Mucosa of gallbladder (tissue), 1 donor: ENCODE results near the gene PPIH. TPM values are rescaled to one million over a fixed set of nuclear protein-coding genes. Genes with fewer than 3 reads are reported as not detected.

Experiments
- total RNA-seq: library from RNA; stranded (reverse); gene quantifications from one replicate; pipeline ENCODE4 v1.2.1, GENCODE V29; 2021
- donor health status: DM: no; HTN: no; CAD: no.

PPIH gene
- total RNA-seq, 1 donor from 2014 or later = 25.4 TPM

Other genes with a start within 250 kb of the PPIH start
- gene ZMYND12, start 202.4 kb upstream of the PPIH start, total RNA-seq = 3.6 TPM
- 84.6 TPM for gene PPCS, start 201.9 kb upstream of the PPIH start, total RNA-seq
- gene CCDC30, start 195.1 kb upstream of the PPIH start, total RNA-seq = 8.4 TPM
- gene YBX1, start 24.0 kb downstream of the PPIH start, total RNA-seq = 408 TPM
- 0.06 TPM for gene CLDN19, start 81.8 kb downstream of the PPIH start, total RNA-seq
- gene P3H1, start 108.6 kb downstream of the PPIH start, total RNA-seq = 41.9 TPM
- gene C1orf50, start 108.8 kb downstream of the PPIH start, total RNA-seq = 6.7 TPM
- 0.06 TPM for gene TMEM269, start 126.6 kb downstream of the PPIH start, total RNA-seq
- gene ERMAP, start 158.7 kb downstream of the PPIH start, total RNA-seq = 16.6 TPM
- 17.8 TPM for gene SVBP, start 159.0 kb downstream of the PPIH start, total RNA-seq
- 10.6 TPM for gene ZNF691, start 188.2 kb downstream of the PPIH start, total RNA-seq